ENCODE results near the gene NSUN2. TPM values are rescaled to one million over a fixed set of nuclear protein-coding genes. Genes with fewer than 3 reads are reported as not detected.

NSUN2 gene
- total RNA-seq, 1 donor from 2014 or later: 34.4 TPM

GRCh38 chr5:6676702-6677101 is 43.9 kb upstream of the NSUN2 start:
- no peaks in the 10 kb centered on the region for H3K4me1 ChIP-seq
- DNase-seq: no peak
- TF ChIP-seq CTCF (IDR thresholded peaks at IDR 0.05; ENCODE audit: borderline replicate concordance): no peak
- H3K27ac ChIP-seq (replicated peaks): no peak overlapping the region
- intact Hi-C loops (cut with micrococcal nuclease): no loop called here
- no peaks in the 10 kb centered on the region for H3K27me3 ChIP-seq (ENCODE audit: low read depth)
- peaks cover 8% of the 10 kb centered on the region for H3K9me3 ChIP-seq (replicated peaks)
- H3K4me3 ChIP-seq: no peak overlapping the region
- peaks cover 5% of the 10 kb centered on the region for H3K36me3 ChIP-seq

- no peak for TF ChIP-seq CTCF (IDR thresholded peaks at IDR 0.05; ENCODE audit: borderline replicate concordance)
- Histone ChIP-seq H3K4me3 (no peak overlapping the region), H3K9me3 (replicated peaks) (peaks cover 8% of the 10 kb centered on the region), H3K4me1 (no peaks in the 10 kb centered on the region), H3K27ac (replicated peaks) (no peak overlapping the region), H3K27me3 (ENCODE audit: low read depth) (no peaks in the 10 kb centered on the region), H3K36me3 (peaks cover 5% of the 10 kb centered on the region)
- intact Hi-C loops (cut with micrococcal nuclease): no loop called here
- no peak for DNase-seq
These were observed 43.1 kb upstream of the NSUN2 start for GRCh38 chr5:6675784-6676491.

GRCh38 chr5:6674886-6675285 is 42.0 kb upstream of the NSUN2 start:
- Histone ChIP-seq H3K9me3 (replicated peaks) (peaks cover 8% of the 10 kb centered on the region), H3K4me3 (no peak overlapping the region), H3K4me1 (no peaks in the 10 kb centered on the region), H3K27me3 (ENCODE audit: low read depth) (no peaks in the 10 kb centered on the region), H3K36me3 (peaks cover 9% of the 10 kb centered on the region), H3K27ac (replicated peaks) (no peak overlapping the region)
- DNase-seq: no peak
- intact Hi-C loops (cut with micrococcal nuclease): no loop called here
- no peak for TF ChIP-seq CTCF (IDR thresholded peaks at IDR 0.05; ENCODE audit: borderline replicate concordance)

GRCh38 chr5:6674421-6674820 is 41.6 kb upstream of the NSUN2 start:
- peaks cover 13% of the 10 kb centered on the region for H3K36me3 ChIP-seq
- intact Hi-C loops (cut with micrococcal nuclease): no loop called here
- no peak for DNase-seq
- no peak for TF ChIP-seq CTCF (IDR thresholded peaks at IDR 0.05; ENCODE audit: borderline replicate concordance)
- peaks cover 8% of the 10 kb centered on the region for H3K9me3 ChIP-seq (replicated peaks)
- H3K27me3 ChIP-seq (ENCODE audit: low read depth): no peaks in the 10 kb centered on the region
- no peak overlapping the region for H3K4me3 ChIP-seq
- H3K27ac ChIP-seq (replicated peaks): no peak overlapping the region
- no peaks in the 10 kb centered on the region for H3K4me1 ChIP-seq

- H3K27me3 ChIP-seq (ENCODE audit: low read depth): no peaks in the 10 kb centered on the region
- no peak overlapping the region for H3K27ac ChIP-seq (replicated peaks)
- H3K4me3 ChIP-seq: no peak overlapping the region
- intact Hi-C loops (cut with micrococcal nuclease): no loop called here
- no peaks in the 10 kb centered on the region for H3K4me1 ChIP-seq
- peaks cover 8% of the 10 kb centered on the region for H3K9me3 ChIP-seq (replicated peaks)
- H3K36me3 ChIP-seq: peaks cover 13% of the 10 kb centered on the region
- no peak for TF ChIP-seq CTCF (IDR thresholded peaks at IDR 0.05; ENCODE audit: borderline replicate concordance)
- DNase-seq: no peak
These were observed 41.1 kb upstream of the NSUN2 start for GRCh38 chr5:6673963-6674362.

All from left ventricle myocardium inferior (tissue), 1 donor.